ENCODE data around the gene MCM7. TPM values are rescaled to one million over a fixed set of nuclear protein-coding genes. Genes with fewer than 3 reads are reported as not detected.

MCM7 gene
- total RNA-seq, 2 donors from 2014 or later, result 32.6 to 34.5 TPM

GRCh38 chr7:100091411-100092181 lies 9.6 kb downstream of the MCM7 start:
- no peak for ATAC-seq
- peaks cover 21% of the 10 kb centered on the region for H3K4me1 ChIP-seq
- no peaks in the 10 kb centered on the region for H3K9me3 ChIP-seq
- H3K36me3 ChIP-seq (replicated peaks in 1 of 2; ENCODE audit: insufficient read depth in 1 of 2, low read depth in 2 of 2), result peaks cover 14 to 19% of the 10 kb centered on the region in 2 donors
- 68 to 72% methylated on average over 10 to 19 of the region's 19 CpGs for WGBS, 2 donors
- DNase-seq, result no peak
- H3K27ac ChIP-seq, result no peak overlapping the region
- TF ChIP-seq, protein P1, sequence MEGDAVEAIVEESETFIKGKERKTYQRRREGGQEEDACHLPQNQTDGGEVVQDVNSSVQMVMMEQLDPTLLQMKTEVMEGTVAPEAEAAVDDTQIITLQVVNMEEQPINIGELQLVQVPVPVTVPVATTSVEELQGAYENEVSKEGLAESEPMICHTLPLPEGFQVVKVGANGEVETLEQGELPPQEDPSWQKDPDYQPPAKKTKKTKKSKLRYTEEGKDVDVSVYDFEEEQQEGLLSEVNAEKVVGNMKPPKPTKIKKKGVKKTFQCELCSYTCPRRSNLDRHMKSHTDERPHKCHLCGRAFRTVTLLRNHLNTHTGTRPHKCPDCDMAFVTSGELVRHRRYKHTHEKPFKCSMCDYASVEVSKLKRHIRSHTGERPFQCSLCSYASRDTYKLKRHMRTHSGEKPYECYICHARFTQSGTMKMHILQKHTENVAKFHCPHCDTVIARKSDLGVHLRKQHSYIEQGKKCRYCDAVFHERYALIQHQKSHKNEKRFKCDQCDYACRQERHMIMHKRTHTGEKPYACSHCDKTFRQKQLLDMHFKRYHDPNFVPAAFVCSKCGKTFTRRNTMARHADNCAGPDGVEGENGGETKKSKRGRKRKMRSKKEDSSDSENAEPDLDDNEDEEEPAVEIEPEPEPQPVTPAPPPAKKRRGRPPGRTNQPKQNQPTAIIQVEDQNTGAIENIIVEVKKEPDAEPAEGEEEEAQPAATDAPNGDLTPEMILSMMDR (IDR thresholded peaks at IDR 0.05), result no peak
- TF ChIP-seq POLR2A (IDR thresholded peaks at IDR 0.05), result no peak
- H3K27me3 ChIP-seq, result no peaks in the 10 kb centered on the region
- intact Hi-C loops (cut with DNase I), result no loop called here
- no peak overlapping the region for H3K4me3 ChIP-seq

GRCh38 chr7:100090527-100091410 lies 10.4 kb downstream of the MCM7 start:
- no peaks in the 10 kb centered on the region for H3K9me3 ChIP-seq
- H3K27ac ChIP-seq, result no peak overlapping the region
- TF ChIP-seq, protein P1 (IDR thresholded peaks at IDR 0.05), result no peak
- TF ChIP-seq POLR2A (IDR thresholded peaks at IDR 0.05), result no peak
- 87 to 94% methylated on average over 12 to 14 of the region's 14 CpGs for WGBS, 2 donors
- intact Hi-C loops (cut with DNase I), result no loop called here
- peaks cover 21% of the 10 kb centered on the region for H3K4me1 ChIP-seq
- H3K36me3 ChIP-seq (replicated peaks in 1 of 2; ENCODE audit: insufficient read depth in 1 of 2, low read depth in 2 of 2), result peaks cover 10 to 18% of the 10 kb centered on the region in 2 donors
- H3K4me3 ChIP-seq, result no peak overlapping the region
- DNase-seq (no peak), ATAC-seq (no peak)
- H3K27me3 ChIP-seq, result no peaks in the 10 kb centered on the region

DNA sequence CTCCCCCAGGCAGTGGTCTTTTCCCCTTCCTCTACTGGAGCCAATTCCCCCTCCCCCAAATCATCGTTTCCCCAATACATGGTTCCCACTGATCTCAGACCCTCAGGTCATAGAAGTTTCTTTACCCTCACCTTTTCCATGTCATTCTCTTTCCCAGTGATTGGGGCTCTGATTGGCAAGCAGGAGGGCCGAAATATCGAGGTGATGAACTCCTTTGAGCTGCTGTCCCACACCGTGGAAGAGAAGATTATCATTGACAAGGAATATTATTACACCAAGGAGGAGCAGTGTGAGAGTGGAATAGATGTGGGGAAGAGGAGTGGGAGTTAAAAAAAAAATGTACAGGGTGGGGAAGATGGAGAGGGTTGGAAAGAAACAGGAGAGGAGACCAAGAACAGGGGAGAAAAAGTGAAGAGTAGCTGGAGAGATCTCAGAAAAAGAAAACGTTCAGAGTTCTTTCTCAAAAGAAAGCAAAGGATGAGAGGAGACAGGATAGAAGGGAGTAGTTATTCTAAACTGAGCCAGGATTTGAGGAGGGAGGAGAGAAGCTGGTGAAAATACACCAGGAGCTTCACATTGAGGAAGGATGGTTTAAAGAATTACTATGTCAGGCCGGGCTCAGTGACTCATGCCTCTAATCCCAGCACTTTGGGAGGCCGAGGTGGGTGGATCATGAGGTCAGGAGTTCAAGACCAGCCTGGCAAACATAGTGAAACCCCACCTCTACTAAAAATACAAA lies 11.6 kb downstream of the MCM7 start:
- no peak for ATAC-seq
- no peak for DNase-seq
- TF ChIP-seq, protein P1 (IDR thresholded peaks at IDR 0.05), result no peak
- no peak for TF ChIP-seq POLR2A (IDR thresholded peaks at IDR 0.05)
- Histone ChIP-seq H3K27ac (peak overlapping the region in 3 of 4 donors; percentile 69 to 90 (median 81)), H3K9me3 (no peaks in the 10 kb centered on the region), H3K4me3 (peak overlapping the region; percentile 76 to 93), H3K27me3 (no peaks in the 10 kb centered on the region), H3K36me3 (replicated peaks in 1 of 2; ENCODE audit: insufficient read depth in 1 of 2, low read depth in 2 of 2) (peaks cover 5 to 11% of the 10 kb centered on the region in 2 donors), H3K4me1 (peaks cover 21% of the 10 kb centered on the region)
- WGBS, 2 donors, result 25 to 33% methylated on average over 7 of the region's 7 CpGs
- intact Hi-C loops (cut with DNase I), result no loop called here

DNA sequence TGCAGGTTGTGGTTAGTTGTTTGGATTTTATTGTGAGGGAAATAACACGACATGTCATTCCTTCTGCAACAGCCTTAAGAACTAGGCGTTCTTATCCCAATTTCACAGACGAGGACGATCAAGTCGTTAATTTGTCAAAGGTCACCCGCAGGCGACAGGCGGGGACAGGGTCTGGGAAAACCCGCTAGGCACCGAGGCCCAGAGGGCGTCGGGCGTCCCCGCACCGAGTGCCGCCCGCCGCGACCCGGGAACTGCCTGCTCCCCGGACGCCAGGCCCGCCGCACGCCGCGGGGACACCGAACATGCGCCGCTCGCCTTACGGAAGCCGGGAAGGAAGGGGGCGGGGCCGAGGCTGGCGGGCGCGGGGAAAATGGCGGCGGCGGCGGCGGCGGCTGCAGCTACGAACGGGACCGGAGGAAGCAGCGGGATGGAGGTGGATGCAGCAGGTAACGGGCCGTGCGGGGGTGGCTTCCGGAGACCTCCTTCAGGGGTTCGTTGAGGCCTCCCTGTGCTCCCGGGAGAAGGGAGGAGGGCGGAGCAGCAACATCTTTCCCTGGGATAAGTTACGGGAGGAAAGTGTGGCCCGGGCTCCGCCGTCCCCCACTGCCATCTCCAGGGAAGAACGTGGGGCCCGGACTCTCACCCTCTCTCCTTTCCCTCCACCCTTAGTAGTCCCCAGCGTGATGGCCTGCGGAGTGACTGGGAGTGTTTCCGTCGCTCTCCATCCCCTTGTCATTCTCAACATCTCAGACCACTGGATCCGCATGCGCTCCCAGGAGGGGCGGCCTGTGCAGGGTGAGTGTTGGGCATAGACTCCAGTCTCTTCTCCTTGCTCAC lies 12.4 kb downstream of the MCM7 start, which contains the start of gene COPS6:
TSS of gene COPS6 (plus strand) at position 349 of the 837 bp plus-strand sequence. CDS start at position 371, 22 bp downstream.
- intact Hi-C loops (cut with DNase I), result no loop called here
- ATAC-seq, result peak; percentile 91
- H3K9me3 ChIP-seq, result no peaks in the 10 kb centered on the region
- WGBS, 2 donors, result 1% methylated on average over 27 to 58 of the region's 68 CpGs
- peak within 1 kb of the TSS; percentile 69 to 90 (median 78) for H3K27ac ChIP-seq
- H3K36me3 ChIP-seq (replicated peaks in 1 of 2; ENCODE audit: insufficient read depth in 1 of 2, low read depth in 2 of 2), result peaks cover 2 to 11% of the 10 kb centered on the region in 2 donors
- TF ChIP-seq, protein P1 (IDR thresholded peaks at IDR 0.05), result peak in 1 of 7 experiments; percentile 16
- peak; percentile 34 to 84 (median 79) for TF ChIP-seq POLR2A (IDR thresholded peaks at IDR 0.05)
- peak within 1 kb of the TSS; percentile 76 to 93 for H3K4me3 ChIP-seq
- no peaks in the 10 kb centered on the region for H3K27me3 ChIP-seq
- DNase-seq, result peak; percentile 81 to 87 (median 83)
- peaks cover 21% of the 10 kb centered on the region for H3K4me1 ChIP-seq
